Measurements from ENCODE around the gene PGC.

The PGC gene

DNA sequence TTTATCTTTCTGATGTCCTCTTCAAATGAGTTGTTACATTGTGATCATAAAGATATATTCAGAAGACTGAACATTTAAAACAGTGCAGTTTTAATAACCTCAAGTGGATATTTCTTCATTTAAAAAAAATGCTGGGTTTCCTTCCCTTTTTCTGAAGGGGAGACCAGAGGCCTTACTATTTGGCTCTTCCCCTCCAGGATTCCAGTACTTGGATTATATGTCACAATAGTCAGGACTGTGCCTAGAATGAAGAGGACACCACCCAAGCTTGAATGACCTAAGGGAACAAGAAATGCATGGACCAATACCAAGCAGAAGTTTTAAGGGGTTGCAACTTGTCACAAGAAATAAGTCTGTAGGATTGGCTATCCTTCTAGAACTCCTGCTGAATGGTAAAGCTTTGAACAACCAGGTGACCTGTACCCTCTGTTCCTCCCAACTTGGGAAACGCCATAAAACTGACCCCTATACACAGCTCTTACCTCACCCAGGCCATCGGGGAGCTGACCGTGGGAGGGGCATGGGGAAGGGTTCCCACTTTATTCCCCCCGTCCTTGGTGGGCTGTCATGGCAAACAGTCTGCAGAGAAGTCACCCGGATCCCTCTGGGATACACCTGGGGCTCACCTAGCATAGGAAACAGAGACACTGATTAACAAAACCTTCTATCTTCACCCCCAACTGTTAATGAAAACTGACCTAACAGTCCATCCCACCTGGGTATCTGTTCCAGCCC is 30.5 kb upstream of the PGC start:
- Histone ChIP-seq H3K4me1 (ENCODE audit: control extremely low read depth in 1 of 4, control insufficient read depth in 4 of 4, insufficient read depth in 4 of 4, low read length in 3 of 4) (peaks cover 24 to 44% (median 42%) of the 10 kb centered on the region in 4 experiments), H3K36me3 (ENCODE audit: control insufficient read depth in 4 of 4, insufficient read depth in 4 of 4, low read length in 3 of 4) (peaks cover 0 to 23% (median 13%) of the 10 kb centered on the region in 4 experiments), H3K27ac (ENCODE audit: insufficient read depth in 1 of 2, low read depth in 1 of 2, low read length in 2 of 2, poor library complexity in 1 of 2, severe bottlenecking in 2 of 2) (no peak overlapping the region), H3K9me3 (ENCODE audit: control extremely low read depth in 1 of 5, control insufficient read depth in 4 of 5, insufficient read depth in 2 of 5, low read depth in 1 of 5, low read length in 4 of 5) (no peaks in the 10 kb centered on the region), H3K27me3 (replicated peaks in 2 of 5; ENCODE audit: control insufficient read depth in 4 of 5, insufficient read depth in 5 of 5, low read length in 4 of 5) (no peaks in the 10 kb centered on the region), H3K4me3 (ENCODE audit: control insufficient read depth in 1 of 7, extremely low read depth in 1 of 7, insufficient read depth in 4 of 7, low read depth in 2 of 7, low read length in 6 of 7) (peak overlapping the region in 1 of 7 experiments; percentile 45)
- ChIA-PET CTCF (interaction anchor here (0.5 to 8.5 kb wide), 12 partner anchors 9 to 267 kb away, joined by 3 to 98 read pairs (median 4); partner anchors contain the start of genes TFEB and TOMM6), POLR2A (interaction anchor here (0.6 kb wide), 2 partner anchors 33 to 158 kb away, joined by 3 read pairs; no protein-coding TSS in a partner anchor)
- WGBS (ENCODE audit: insufficient coverage): 95% methylated on average over 3 of the region's 5 CpGs
- peak in 2 of 3 donors; percentile 52 to 56 for DNase-seq

DNA sequence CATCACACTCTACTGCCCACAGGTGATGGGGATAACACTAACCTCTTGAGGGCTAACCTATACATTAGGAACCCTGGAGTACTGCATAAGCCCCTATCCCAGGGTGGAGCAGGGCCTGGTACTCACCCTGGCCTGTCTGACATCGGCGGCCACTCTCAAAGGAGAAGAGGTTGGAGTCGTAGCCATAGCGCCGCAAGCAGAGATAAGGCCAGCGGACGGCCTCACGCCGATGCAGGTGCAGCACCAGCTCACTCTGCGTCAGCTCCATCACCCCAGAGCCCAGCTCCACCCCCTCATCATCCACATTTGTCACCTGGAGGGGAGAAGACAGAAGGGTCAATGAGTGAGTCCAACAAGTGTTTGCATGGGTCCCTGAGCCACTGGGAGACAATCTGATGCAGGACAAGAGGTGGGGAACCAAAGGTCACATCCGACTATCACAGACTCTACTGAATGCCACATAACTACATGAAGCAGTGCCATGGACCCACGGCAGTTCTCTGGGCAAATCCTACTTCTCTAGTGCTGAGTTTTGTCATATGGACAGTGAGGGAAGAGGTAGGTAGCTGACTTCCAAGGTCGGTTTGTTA is 28.2 kb upstream of the PGC start:
- DNase-seq: no peak
- Histone ChIP-seq H3K27ac (ENCODE audit: insufficient read depth in 1 of 2, low read depth in 1 of 2, low read length in 2 of 2, poor library complexity in 1 of 2, severe bottlenecking in 2 of 2) (no peak overlapping the region), H3K4me3 (ENCODE audit: control insufficient read depth in 1 of 7, extremely low read depth in 1 of 7, insufficient read depth in 4 of 7, low read depth in 2 of 7, low read length in 6 of 7) (no peak overlapping the region), H3K4me1 (ENCODE audit: control extremely low read depth in 1 of 4, control insufficient read depth in 4 of 4, insufficient read depth in 4 of 4, low read length in 3 of 4) (peaks cover 17 to 32% (median 31%) of the 10 kb centered on the region in 4 experiments), H3K36me3 (ENCODE audit: control insufficient read depth in 4 of 4, insufficient read depth in 4 of 4, low read length in 3 of 4) (peaks cover 0 to 46% (median 26%) of the 10 kb centered on the region in 4 experiments), H3K9me3 (ENCODE audit: control extremely low read depth in 1 of 5, control insufficient read depth in 4 of 5, insufficient read depth in 2 of 5, low read depth in 1 of 5, low read length in 4 of 5) (no peaks in the 10 kb centered on the region), H3K27me3 (replicated peaks in 2 of 5; ENCODE audit: control insufficient read depth in 4 of 5, insufficient read depth in 5 of 5, low read length in 4 of 5) (no peaks in the 10 kb centered on the region)
- CTCF ChIA-PET: interaction anchor here (0.8 to 8.5 kb wide), 18 partner anchors 10 to 899 kb away, joined by 3 to 98 read pairs (median 5); partner anchors contain the start of genes TAF8 and TFEB
- POLR2A ChIA-PET: no interaction called here
- WGBS (ENCODE audit: insufficient coverage): 88% methylated on average over 11 of the region's 13 CpGs

DNA sequence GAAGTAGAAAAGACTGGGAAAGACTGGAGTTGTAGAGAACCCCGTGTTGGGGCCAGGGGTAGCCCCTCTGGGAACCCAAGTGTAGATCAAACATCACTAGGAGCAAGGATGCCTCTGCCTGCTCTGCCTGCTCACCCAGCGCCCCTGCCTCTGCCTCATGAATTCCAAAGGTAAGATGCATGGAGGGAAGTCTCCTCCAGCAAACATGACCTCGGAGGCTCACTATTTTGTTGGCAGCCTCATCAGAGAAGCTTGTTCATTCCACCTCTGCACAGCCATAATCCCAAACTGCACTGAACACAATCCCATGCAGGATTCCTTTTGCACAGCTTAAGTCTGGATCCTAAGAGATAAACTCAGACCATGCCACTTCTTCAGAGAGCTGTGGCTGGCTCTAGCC is 27.6 kb upstream of the PGC start:
- Histone ChIP-seq H3K27me3 (replicated peaks in 2 of 5; ENCODE audit: control insufficient read depth in 4 of 5, insufficient read depth in 5 of 5, low read length in 4 of 5) (no peaks in the 10 kb centered on the region), H3K4me3 (ENCODE audit: control insufficient read depth in 1 of 7, extremely low read depth in 1 of 7, insufficient read depth in 4 of 7, low read depth in 2 of 7, low read length in 6 of 7) (no peak overlapping the region), H3K9me3 (ENCODE audit: control extremely low read depth in 1 of 5, control insufficient read depth in 4 of 5, insufficient read depth in 2 of 5, low read depth in 1 of 5, low read length in 4 of 5) (no peaks in the 10 kb centered on the region), H3K36me3 (ENCODE audit: control insufficient read depth in 4 of 4, insufficient read depth in 4 of 4, low read length in 3 of 4) (peaks cover 0 to 49% (median 29%) of the 10 kb centered on the region in 4 experiments), H3K27ac (ENCODE audit: insufficient read depth in 1 of 2, low read depth in 1 of 2, low read length in 2 of 2, poor library complexity in 1 of 2, severe bottlenecking in 2 of 2) (no peak overlapping the region), H3K4me1 (ENCODE audit: control extremely low read depth in 1 of 4, control insufficient read depth in 4 of 4, insufficient read depth in 4 of 4, low read length in 3 of 4) (peaks cover 17 to 32% (median 30%) of the 10 kb centered on the region in 4 experiments)
- WGBS (ENCODE audit: insufficient coverage): 95% methylated on average over 2 of the region's 3 CpGs
- ChIA-PET CTCF (interaction anchor here (0.6 to 8.5 kb wide), 14 partner anchors 10 to 69 kb away, joined by 3 to 98 read pairs (median 6); partner anchors contain the start of gene TFEB), POLR2A (no interaction called here)
- DNase-seq: no peak

DNA sequence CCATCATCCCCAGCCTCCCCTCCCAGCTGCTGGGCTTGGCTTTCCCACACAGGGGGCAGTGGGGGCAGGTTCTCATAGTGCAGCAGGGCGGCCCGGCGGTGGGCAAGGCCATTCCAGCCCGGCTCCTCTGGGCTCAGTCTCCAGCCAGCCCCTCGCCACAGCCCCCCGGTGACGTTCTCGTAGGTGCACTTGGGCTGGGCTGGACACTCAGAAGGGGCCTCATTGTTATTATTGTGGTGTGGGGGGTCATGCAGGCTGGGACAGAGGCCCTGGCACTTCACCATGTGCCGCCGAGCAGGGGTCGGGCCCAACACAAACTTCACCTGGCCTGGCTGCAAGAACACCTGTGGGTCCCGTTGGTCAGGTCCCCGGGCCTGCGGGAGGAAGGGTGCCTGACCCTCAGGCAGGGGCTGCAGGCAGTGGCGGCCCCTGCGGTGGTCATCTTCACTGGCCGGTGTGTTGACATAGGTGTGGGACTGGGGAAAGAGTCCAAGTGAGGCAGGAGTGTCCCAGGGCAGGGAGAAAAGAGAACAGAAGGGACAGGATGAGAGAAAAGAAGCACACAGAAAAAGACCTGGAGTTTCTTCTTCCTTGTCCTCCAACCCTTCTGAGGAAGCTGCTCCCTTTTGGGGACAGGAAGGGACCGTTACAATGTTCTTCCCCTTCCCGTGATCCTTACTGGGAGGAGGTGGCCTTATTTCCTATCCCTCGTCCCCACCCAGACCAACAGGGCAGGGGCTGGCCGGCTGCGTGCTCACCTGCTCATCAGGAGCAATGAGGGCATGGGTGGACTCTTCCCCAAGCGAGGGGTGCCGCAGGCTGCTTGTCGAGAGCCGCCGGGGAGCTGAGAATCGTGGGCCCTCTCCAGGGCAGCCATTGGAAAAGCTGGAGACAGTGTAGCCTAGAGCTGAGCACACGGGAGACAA is 24.1 kb upstream of the PGC start:
- WGBS (ENCODE audit: insufficient coverage): 95% methylated on average over 26 of the region's 29 CpGs
- H3K36me3 ChIP-seq (ENCODE audit: control insufficient read depth in 4 of 4, insufficient read depth in 4 of 4, low read length in 3 of 4): peaks cover 0 to 49% (median 29%) of the 10 kb centered on the region in 4 experiments
- H3K4me3 ChIP-seq (ENCODE audit: control insufficient read depth in 1 of 7, extremely low read depth in 1 of 7, insufficient read depth in 4 of 7, low read depth in 2 of 7, low read length in 6 of 7): no peak overlapping the region
- DNase-seq: no peak
- ChIA-PET POLR2A (no interaction called here), CTCF (interaction anchor here (1.0 to 8.5 kb wide), 4 partner anchors 8 to 88 kb away, joined by 4 to 98 read pairs (median 37); partner anchors contain the start of gene TFEB)
- no peaks in the 10 kb centered on the region for H3K27me3 ChIP-seq (replicated peaks in 2 of 5; ENCODE audit: control insufficient read depth in 4 of 5, insufficient read depth in 5 of 5, low read length in 4 of 5)
- no peak overlapping the region for H3K27ac ChIP-seq (ENCODE audit: insufficient read depth in 1 of 2, low read depth in 1 of 2, low read length in 2 of 2, poor library complexity in 1 of 2, severe bottlenecking in 2 of 2)
- H3K9me3 ChIP-seq (ENCODE audit: control extremely low read depth in 1 of 5, control insufficient read depth in 4 of 5, insufficient read depth in 2 of 5, low read depth in 1 of 5, low read length in 4 of 5): no peaks in the 10 kb centered on the region
- peaks cover 6 to 35% (median 33%) of the 10 kb centered on the region in 4 experiments for H3K4me1 ChIP-seq (ENCODE audit: control extremely low read depth in 1 of 4, control insufficient read depth in 4 of 4, insufficient read depth in 4 of 4, low read length in 3 of 4)

DNA sequence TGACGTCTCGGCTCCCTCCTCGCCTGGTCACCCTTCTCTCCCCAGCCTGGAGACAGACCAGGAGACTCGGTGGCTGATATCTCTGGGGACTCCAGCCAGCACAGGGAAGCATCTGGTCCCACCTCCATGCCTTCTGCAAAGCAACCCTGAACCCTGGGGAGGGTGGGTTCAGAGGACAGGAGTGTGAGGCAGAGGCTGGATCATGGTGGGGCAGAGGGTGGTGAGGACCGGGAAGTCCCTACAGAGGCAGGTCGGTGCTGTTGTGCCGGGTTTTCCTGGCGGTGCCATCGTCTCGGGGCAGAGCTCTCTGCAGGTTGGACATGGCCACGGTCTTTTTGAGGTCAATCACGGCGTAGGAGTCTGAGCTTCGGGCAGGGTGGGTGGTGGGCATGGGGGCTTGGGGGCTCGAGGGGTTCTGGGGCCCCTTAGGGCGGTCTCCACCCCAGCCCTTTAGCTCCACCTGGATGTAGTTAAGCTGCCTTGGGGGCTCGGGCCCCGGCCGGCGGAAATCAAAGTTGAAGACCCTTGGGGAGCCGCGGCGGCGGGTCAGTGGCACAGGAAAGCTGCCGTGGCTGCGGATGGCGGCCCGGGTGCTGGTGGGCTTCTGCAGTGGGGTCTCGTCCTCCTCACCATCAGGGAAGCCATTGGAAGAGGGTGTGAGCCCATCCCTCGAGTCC is 23.3 kb upstream of the PGC start:
- H3K27me3 ChIP-seq (replicated peaks in 2 of 5; ENCODE audit: control insufficient read depth in 4 of 5, insufficient read depth in 5 of 5, low read length in 4 of 5): no peaks in the 10 kb centered on the region
- POLR2A ChIA-PET: no interaction called here
- no peak overlapping the region for H3K4me3 ChIP-seq (ENCODE audit: control insufficient read depth in 1 of 7, extremely low read depth in 1 of 7, insufficient read depth in 4 of 7, low read depth in 2 of 7, low read length in 6 of 7)
- 94% methylated on average over 25 of the region's 30 CpGs for WGBS (ENCODE audit: insufficient coverage)
- peaks cover 6 to 34% (median 32%) of the 10 kb centered on the region in 4 experiments for H3K4me1 ChIP-seq (ENCODE audit: control extremely low read depth in 1 of 4, control insufficient read depth in 4 of 4, insufficient read depth in 4 of 4, low read length in 3 of 4)
- DNase-seq: no peak
- H3K27ac ChIP-seq (ENCODE audit: insufficient read depth in 1 of 2, low read depth in 1 of 2, low read length in 2 of 2, poor library complexity in 1 of 2, severe bottlenecking in 2 of 2): no peak overlapping the region
- H3K9me3 ChIP-seq (ENCODE audit: control extremely low read depth in 1 of 5, control insufficient read depth in 4 of 5, insufficient read depth in 2 of 5, low read depth in 1 of 5, low read length in 4 of 5): no peaks in the 10 kb centered on the region
- CTCF ChIA-PET: interaction anchor here (1.9 to 8.5 kb wide), 4 partner anchors 34 to 65 kb away, joined by 7 to 98 read pairs (median 39); partner anchors contain the start of gene TFEB
- peaks cover 0 to 46% (median 28%) of the 10 kb centered on the region in 4 experiments for H3K36me3 ChIP-seq (ENCODE audit: control insufficient read depth in 4 of 4, insufficient read depth in 4 of 4, low read length in 3 of 4)

DNA sequence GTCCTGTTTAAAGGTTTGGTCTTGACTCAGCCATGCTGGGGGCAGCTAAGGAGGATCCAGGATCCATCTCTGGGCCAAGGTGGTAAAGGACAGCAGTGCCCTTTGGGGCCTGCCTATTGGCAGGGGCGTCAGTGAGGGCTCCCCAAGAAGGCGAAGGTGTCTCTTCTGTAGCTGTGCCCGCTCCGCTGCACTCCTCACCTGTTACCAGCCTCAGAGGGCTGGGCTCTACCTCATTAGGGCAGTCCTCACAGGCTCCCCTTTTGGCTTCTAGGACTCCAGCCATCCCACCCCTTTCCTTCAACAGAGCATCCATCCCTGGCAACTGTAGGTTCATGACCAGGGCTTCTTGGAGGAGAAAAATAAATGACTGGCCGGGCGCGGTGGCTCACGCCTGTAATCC is 22.2 kb upstream of the PGC start:
- Histone ChIP-seq H3K27ac (ENCODE audit: insufficient read depth in 1 of 2, low read depth in 1 of 2, low read length in 2 of 2, poor library complexity in 1 of 2, severe bottlenecking in 2 of 2) (peak overlapping the region in 1 of 2 experiments; percentile 82), H3K4me3 (ENCODE audit: control insufficient read depth in 1 of 7, extremely low read depth in 1 of 7, insufficient read depth in 4 of 7, low read depth in 2 of 7, low read length in 6 of 7) (no peak overlapping the region), H3K9me3 (ENCODE audit: control extremely low read depth in 1 of 5, control insufficient read depth in 4 of 5, insufficient read depth in 2 of 5, low read depth in 1 of 5, low read length in 4 of 5) (no peaks in the 10 kb centered on the region), H3K4me1 (ENCODE audit: control extremely low read depth in 1 of 4, control insufficient read depth in 4 of 4, insufficient read depth in 4 of 4, low read length in 3 of 4) (peaks cover 6 to 34% (median 32%) of the 10 kb centered on the region in 4 experiments), H3K27me3 (replicated peaks in 2 of 5; ENCODE audit: control insufficient read depth in 4 of 5, insufficient read depth in 5 of 5, low read length in 4 of 5) (no peaks in the 10 kb centered on the region), H3K36me3 (ENCODE audit: control insufficient read depth in 4 of 4, insufficient read depth in 4 of 4, low read length in 3 of 4) (peaks cover 0 to 34% (median 20%) of the 10 kb centered on the region in 4 experiments)
- no peak for DNase-seq
- CTCF ChIA-PET: interaction anchor here (1.0 to 2.4 kb wide), 8 partner anchors 7 to 64 kb away, joined by 3 to 12 read pairs (median 6); partner anchors contain the start of gene TOMM6
- POLR2A ChIA-PET: interaction anchor here (1.2 to 1.5 kb wide), 2 partner anchors 18 to 36 kb away, joined by 4 to 7 read pairs; partner anchors contain the start of gene TOMM6
- WGBS (ENCODE audit: insufficient coverage): 98% methylated on average over 4 of the region's 8 CpGs

Measured in common myeloid progenitor, CD34-positive (primary cell).